ENCODE measurements around the gene HMGN4. TPM values are rescaled to one million over a fixed set of nuclear protein-coding genes. Genes with fewer than 3 reads are reported as not detected.

Gene HMGN4
- total and polyA plus RNA-seq, 9 of the 15 experiments (the other 6 are each of a cell fraction or from before 2014, with no cell fraction given), result 35.4 to 134 (median 94.1) TPM

DNA sequence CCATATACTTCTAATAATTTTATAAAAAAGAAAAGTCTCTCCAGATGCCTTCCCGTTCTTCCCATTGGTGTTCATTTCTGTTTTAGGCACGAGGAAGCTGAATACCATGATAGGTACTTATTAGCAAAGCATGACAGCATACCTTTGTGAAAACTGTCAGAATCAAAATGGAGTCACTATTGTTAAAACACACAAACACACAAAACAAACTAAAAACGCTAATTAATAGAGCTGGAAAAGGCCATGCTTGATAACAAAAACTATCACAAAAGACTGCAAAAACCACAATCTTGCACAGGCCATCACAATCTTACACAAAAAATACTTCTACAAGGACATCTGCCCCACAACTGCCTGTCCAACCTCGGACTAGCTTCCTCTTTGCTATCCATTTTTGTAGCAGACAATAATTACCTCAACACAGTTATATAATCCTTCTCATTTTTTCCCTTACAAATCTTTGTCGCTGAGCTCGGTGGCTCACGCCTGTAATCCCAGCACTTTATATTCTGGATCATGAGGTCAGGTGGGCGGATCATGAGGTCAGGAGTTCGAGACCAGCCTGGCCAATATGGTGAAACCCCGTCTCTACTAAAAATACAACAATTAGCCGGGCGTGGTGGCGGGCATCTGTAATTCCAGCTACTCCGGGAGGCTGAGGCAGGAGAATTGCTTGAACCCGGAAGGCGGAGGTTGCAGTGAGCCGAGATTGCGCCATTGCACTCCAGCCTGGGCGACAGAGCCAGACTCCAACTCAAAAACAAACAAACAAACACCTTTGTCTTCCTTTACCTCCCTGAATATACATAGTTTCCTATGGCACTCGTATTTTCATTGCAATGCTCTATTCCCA lies 55.3 kb downstream of the HMGN4 start (continued):
- TF ChIP-seq HMG20A (CRISPR knock-in tag; conservative IDR thresholded peaks at IDR 0.05) (0 out of 2 replicates have a peak, but pooled peaks have one; percentile 11), E2F1 (CRISPR knock-in tag; IDR thresholded peaks at IDR 0.05) (peak; percentile 16; the same call in 1 of the 2 replicates), NR3C1 (CRISPR knock-in tag; IDR thresholded peaks at IDR 0.05) (no peak), C11orf30 (IDR thresholded peaks at IDR 0.05; ENCODE audit: low read depth) (no peak), GTF3C2 (IDR thresholded peaks at IDR 0.05; ENCODE audit: borderline replicate concordance, extremely low read depth, insufficient read length) (peak; percentile 55), ZNF707 (CRISPR knock-in tag; conservative IDR thresholded peaks at IDR 0.05) (0 out of 2 replicates have a peak, but pooled peaks have one; percentile 16), RFX7 (CRISPR knock-in tag; IDR thresholded peaks at IDR 0.05) (peak; percentile 55; the same call in 1 of the 2 replicates)
- TF ChIP-seq, protein P1, sequence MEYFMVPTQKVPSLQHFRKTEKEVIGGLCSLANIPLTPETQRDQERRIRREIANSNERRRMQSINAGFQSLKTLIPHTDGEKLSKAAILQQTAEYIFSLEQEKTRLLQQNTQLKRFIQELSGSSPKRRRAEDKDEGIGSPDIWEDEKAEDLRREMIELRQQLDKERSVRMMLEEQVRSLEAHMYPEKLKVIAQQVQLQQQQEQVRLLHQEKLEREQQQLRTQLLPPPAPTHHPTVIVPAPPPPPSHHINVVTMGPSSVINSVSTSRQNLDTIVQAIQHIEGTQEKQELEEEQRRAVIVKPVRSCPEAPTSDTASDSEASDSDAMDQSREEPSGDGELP (CRISPR knock-in tag; IDR thresholded peaks at IDR 0.05; ENCODE audit: borderline replicate concordance), result peak; percentile 40; the same call in 1 of the 2 replicates
- TF ChIP-seq, protein P2, sequence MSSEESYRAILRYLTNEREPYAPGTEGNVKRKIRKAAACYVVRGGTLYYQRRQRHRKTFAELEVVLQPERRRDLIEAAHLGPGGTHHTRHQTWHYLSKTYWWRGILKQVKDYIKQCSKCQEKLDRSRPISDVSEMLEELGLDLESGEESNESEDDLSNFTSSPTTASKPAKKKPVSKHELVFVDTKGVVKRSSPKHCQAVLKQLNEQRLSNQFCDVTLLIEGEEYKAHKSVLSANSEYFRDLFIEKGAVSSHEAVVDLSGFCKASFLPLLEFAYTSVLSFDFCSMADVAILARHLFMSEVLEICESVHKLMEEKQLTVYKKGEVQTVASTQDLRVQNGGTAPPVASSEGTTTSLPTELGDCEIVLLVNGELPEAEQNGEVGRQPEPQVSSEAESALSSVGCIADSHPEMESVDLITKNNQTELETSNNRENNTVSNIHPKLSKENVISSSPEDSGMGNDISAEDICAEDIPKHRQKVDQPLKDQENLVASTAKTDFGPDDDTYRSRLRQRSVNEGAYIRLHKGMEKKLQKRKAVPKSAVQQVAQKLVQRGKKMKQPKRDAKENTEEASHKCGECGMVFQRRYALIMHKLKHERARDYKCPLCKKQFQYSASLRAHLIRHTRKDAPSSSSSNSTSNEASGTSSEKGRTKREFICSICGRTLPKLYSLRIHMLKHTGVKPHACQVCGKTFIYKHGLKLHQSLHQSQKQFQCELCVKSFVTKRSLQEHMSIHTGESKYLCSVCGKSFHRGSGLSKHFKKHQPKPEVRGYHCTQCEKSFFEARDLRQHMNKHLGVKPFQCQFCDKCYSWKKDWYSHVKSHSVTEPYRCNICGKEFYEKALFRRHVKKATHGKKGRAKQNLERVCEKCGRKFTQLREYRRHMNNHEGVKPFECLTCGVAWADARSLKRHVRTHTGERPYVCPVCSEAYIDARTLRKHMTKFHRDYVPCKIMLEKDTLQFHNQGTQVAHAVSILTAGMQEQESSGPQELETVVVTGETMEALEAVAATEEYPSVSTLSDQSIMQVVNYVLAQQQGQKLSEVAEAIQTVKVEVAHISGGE (CRISPR knock-in tag; IDR thresholded peaks at IDR 0.05), result peak in 1 of 3 experiments; percentile 47; a peak in 1 of 6 replicates

All from K562 (cell line).